ENCODE results near the gene PLG.
"Not testable (repeated sequence)": the region's sequence is repeated elsewhere in the genome, so short reads cannot be mapped to it uniquely, and the experiment has no call there.

PLG gene

DNA sequence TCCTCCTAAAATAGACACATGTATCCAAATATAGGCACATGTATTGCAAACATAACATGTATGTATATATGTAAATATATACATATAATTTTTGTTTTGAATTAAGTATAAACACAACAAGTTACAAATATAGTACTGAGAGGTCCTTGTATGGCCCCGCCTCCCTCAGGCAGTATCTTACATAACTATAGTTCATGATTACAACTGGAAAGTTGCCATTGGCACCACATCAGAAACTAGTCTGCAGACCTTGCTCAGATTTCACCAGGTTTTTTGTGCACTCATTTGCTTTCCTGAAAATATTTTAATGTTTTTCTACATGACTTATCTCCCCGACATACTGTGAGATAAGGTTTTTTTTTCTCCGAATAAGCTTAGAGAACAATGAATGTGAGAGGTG lies 5.2 kb upstream of the PLG start:
- FAIRE-seq; DNase-seq (ENCODE audit: extremely low spot score, insufficient read length, low read depth): not testable (repeated sequence)

DNA sequence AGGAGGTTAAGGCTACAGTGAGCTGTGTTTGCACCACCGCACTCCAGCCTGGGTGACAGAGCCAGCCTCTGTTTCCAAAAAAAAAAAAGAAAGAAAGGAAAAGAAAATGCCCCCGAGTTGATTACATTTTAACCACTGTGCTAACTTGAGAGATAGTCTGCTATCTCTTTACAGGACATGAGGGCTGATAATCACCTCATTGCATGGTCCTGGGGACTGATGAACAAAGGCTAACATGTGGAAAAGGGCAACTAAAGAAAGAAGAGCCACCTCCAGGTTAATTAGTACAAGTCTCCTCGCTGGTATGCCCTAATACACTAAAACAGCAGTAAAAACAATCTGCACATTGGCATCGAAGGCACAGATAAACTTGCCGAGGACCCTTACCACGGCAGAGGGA lies 4.2 kb upstream of the PLG start:
- DNase-seq (ENCODE audit: extremely low spot score, insufficient read length, low read depth) (no peak), FAIRE-seq (no peak)

DNA sequence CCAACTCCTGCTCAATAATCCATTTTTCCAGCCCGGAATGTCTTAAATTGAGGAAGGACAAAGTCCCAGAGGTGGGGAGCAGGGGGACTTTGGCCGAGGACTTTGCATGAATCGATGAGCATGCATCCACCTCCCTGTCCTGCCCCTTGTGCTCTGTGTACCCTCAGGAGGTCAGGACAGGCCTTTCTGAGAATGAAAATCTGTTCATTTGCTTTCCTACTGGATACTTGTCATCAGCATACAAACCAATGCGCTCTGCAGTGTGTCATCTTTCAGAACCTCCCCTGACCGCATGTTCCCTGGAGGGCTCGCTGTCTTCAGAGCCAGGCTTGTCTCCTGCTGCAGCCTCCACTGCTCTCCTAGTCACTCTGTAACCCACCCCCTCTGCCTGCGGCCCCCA lies 2.6 kb downstream of the PLG start:
- DNase-seq (ENCODE audit: extremely low spot score, insufficient read length, low read depth); FAIRE-seq: not testable (repeated sequence)

DNA sequence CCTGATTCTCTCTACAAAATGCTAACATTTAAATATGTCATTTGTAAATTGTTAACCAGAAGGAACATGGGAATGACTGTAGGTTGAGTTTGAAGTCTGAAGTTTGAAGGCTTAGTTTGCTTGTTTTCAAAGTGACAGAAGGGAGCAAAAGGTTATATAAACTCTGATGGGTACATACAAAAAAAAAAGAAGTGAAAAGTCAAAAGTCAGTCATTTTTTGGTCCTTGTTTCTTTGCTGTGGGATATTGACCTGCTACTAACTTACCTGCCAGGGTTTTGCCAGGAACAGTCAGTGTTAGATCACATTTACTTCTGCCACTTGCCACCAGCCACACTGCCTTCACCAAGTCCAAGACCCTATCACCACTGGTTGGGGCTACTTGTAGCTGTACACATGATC lies 6.9 kb downstream of the PLG start:
- FAIRE-seq; DNase-seq (ENCODE audit: extremely low spot score, insufficient read length, low read depth): not testable (repeated sequence)

DNA sequence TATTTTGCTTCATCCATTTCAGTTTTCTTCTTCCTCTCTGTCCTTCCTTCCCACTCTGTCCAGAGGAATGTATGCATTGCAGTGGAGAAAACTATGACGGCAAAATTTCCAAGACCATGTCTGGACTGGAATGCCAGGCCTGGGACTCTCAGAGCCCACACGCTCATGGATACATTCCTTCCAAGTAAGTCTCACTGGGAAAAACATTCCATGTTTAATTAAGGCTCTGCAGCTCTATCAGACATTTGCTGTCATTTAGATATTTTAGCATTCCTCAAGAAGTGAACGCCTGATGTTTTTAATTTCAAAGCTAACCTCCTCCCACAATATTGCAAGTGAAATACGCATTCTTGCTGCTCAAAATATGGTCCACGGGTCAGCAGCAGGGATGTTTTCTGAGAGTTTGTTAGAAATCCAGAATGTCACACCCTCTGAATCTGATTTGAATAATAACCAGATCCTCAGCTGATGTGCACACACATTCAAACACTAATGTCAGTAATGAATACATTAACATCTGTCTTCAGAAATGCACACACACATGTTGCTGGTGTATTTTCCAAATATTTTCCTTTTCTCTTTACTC lies 12.8 kb downstream of the PLG start:
- no peak for FAIRE-seq

DNA sequence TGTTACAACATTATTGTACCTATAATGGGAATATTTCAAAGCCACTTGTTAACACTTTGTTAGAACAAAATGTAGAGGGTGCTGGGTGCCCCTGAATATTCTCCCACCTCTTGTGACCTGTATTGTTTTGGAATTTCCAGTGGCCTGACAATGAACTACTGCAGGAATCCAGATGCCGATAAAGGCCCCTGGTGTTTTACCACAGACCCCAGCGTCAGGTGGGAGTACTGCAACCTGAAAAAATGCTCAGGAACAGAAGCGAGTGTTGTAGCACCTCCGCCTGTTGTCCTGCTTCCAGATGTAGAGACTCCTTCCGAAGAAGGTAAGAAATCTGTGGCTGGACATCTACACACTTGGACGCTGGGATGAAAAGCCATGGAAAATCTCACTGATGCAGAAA lies 28.9 kb downstream of the PLG start:
- FAIRE-seq (no peak), DNase-seq (ENCODE audit: extremely low spot score, insufficient read length, low read depth) (no peak)

More for the DNA sequence above, 12.8 kb downstream of the PLG start:
- DNase-seq (ENCODE audit: extremely low spot score, insufficient read length, low read depth): no peak

DNA sequence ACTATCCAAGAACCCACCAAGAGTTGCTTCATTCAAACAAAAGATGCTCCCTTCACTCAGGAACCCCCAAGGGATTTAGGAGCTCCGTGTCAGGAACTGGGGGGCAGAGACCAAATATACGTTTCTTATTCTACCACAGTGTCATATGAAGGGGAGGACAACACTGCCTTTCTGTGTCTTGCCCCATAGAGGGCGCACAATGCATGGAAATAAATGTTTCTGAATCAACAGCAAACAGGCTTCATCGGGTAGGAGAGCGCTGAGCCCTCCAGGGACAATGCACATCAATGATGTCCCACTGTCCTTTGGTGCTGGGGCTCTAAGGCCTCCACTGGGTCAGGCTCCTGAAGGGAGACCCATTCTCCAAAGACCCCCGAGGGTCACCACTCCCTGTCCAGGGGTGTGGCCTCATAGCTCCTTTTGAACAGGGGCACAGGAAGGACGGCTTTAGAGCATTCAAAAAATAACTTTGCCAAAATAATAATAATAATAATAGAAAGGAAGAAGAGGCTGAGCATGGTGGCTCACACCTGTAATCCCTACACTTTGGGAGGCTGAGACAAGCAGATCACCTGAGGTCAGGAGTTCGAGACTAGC lies 31.1 kb downstream of the PLG start:
- DNase-seq (ENCODE audit: extremely low spot score, insufficient read length, low read depth) (peak; percentile 17), FAIRE-seq (peak; percentile 70)

DNA sequence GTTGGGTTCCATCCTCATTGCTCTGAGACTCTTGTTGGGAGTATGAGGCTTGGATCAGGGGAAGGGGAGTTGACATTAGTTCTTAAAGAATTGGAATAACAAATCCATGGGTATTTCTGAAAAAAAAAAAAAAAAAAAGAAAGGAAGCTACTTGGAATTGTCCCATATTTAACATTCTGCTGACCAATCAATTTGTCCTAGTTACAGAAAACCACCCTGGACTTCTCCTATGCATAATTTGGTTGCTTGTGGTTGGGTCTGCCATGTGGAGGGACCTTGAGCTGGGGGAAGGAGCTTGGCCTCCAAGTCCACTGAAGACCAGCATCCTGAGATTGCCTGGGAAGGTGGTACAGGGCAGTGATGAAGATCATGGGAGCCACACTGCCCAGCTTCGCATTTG lies 32.6 kb downstream of the PLG start:
- FAIRE-seq (no peak), DNase-seq (ENCODE audit: extremely low spot score, insufficient read length, low read depth) (no peak)

DNA sequence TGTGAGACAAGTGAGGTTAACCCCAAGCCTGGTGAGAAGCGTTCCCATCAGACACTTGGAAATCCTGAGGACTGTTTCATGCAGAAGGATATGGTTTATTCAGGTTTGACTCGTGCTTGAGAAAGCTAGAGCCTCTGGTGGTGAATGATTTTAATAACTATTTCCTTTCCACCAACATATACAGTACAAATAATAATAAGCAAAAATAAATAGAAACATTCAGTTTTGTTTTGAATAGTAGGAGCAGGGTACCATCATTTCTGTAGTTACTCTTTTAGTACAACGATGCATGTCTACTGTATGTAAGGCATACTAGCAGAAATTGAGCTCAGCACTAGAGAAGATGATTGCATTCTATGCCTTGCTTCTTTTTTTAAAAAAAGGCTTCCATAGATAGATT lies 33.5 kb downstream of the PLG start:
- FAIRE-seq: peak; percentile 60
- DNase-seq (ENCODE audit: extremely low spot score, insufficient read length, low read depth): peak; percentile 7

DNA sequence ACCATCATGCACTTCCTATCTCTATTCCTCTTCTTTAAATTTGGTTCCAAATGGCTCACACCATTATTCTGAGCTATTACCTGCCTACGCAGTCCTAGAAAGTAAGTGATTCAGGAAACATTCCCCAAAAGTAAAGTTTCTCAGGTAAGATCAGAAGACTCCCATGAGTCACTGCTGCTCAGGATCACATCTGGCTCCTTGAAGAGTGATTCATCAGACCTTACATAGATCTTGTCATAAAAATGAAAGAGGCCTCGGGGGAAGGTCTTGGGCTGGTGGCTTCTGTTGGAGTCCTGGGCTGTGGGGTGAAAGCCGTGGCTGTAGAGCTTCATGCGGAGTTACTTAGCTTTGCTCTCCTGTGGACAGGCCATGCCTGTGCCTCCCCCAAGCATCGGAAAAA lies 35.9 kb downstream of the PLG start:
- DNase-seq (ENCODE audit: extremely low spot score, insufficient read length, low read depth): no peak
- no peak for FAIRE-seq

DNA sequence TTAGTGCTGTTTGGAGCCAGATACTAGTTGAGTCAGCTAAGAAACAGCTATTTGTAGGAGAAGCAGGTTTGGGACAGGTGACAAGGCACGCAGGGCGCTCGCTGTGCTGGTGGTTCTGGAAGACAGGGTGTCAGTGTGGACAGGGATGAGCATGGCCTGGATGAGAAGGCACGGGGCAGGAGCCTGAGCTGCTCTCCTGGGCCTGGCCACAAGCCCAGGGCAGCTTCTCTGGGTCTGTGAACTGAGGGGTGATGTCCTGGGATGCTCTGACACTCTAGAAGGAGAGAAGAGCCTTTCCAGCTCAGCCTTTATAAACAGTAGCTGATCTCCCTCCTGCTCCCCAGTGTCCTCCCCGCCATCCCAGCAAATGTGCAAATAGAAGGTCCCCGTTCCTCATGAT lies 37.9 kb downstream of the PLG start:
- no peak for FAIRE-seq

DNA sequence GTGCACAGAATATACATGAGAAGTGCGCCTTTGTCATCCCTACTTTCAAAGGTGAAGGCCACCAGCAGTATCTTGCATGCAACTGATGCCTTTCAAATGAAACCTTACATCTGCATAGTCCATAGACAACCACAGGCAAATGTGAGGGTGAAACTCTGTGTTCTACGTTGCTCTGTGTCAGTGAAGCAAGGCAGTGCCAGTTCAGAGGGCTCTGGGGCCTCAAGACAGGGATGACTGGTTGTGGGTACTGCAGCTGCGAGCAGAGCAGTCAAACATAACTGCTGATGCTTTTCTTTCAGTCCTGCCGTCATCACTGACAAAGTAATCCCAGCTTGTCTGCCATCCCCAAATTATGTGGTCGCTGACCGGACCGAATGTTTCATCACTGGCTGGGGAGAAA lies 39.0 kb downstream of the PLG start:
- FAIRE-seq: peak; percentile 97
- DNase-seq (ENCODE audit: extremely low spot score, insufficient read length, low read depth): not testable (repeated sequence)

More for the DNA sequence above, 37.9 kb downstream of the PLG start:
- no peak for DNase-seq (ENCODE audit: extremely low spot score, insufficient read length, low read depth)

DNA sequence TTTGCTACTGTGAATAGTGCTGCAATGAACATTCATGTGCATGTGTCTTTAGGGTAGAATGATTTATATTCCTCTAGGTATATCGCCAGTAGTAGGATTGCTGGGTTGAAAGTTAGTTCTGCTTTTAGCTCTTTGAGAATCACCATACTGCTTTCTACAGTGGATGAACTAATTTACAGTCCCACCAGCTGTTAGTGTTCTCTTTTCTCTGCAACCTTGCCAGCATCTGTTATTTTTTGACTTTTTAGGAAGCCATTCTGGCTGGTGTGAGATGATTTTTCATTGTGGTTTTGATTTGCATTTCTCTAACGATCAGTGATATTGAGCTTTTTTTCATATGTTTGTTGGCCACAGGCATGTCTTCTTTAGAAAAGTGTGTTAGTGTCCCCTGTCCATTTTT lies 40.0 kb downstream of the PLG start:
- FAIRE-seq: peak; percentile 82
- DNase-seq (ENCODE audit: extremely low spot score, insufficient read length, low read depth): no peak

DNA sequence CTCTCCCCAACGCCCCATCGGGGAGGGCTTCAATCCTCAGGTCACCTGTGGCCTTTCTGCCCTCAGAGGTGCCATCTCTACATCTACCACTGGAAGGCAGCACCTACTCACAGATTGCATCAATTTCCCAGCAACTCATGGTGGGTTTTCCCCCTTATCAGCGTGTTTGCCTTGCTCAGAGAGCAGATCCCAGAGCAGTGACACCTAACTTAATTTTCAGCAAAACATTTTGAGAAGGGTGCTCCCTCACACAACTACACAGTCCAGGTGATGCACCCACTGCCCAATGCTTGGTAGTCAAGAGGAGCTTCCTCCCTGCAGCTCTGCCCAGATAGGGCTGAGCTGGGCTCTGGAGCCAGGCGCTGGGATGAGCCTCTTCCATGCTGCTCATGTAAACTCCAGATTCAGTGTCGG lies 48.2 kb downstream of the PLG start:
- FAIRE-seq (peak; percentile 84), DNase-seq (ENCODE audit: extremely low spot score, insufficient read length, low read depth) (no peak)

DNA sequence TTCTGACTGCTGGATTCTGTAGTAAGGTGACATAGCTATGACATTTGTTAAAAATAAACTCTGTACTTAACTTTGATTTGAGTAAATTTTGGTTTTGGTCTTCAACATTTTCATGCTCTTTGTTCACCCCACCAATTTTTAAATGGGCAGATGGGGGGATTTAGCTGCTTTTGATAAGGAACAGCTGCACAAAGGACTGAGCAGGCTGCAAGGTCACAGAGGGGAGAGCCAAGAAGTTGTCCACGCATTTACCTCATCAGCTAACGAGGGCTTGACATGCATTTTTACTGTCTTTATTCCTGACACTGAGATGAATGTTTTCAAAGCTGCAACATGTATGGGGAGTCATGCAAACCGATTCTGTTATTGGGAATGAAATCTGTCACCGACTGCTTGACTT lies 51.2 kb downstream of the PLG start:
- DNase-seq (ENCODE audit: extremely low spot score, insufficient read length, low read depth); FAIRE-seq: not testable (repeated sequence)

DNA sequence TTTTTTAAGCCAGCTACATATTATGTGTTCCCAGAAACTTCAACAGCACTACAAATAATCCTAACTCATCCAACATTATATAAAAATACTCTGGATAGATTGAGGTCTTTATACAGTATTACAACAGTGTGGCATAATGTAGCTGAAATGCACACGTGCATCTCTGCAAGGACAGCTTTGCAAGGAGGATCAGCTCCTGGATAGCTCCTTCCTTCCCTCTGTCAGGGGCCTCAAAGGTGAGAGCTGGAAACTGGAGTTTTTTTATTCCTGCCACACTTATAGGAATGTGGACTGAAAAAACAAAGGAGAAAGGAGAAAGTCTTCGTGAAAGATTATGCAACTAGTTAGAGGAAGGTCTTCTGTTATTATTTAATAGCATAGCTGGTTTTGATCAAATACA lies 53.1 kb downstream of the PLG start:
- FAIRE-seq: no peak
- no peak for DNase-seq (ENCODE audit: extremely low spot score, insufficient read length, low read depth)

DNA sequence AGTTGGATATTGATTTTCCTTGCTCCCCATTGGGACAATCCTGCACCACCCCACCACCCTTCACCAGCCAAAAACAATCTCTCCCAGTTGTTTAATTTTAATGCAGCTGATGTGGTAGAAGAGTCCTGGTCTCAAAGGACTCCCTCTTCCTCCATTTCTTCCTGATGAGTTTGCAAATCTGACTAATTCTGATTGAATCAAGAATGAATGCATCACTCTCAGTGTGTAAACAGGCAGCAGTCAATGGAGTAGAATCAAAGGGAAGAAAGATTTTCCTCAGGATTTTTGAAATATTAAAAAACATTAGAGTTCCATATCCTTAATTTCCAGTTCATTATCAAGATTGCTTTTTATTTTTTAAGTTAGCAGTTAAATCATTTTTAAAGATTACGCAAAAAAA lies 54.0 kb downstream of the PLG start:
- DNase-seq (ENCODE audit: extremely low spot score, insufficient read length, low read depth) (no peak), FAIRE-seq (no peak)

DNA sequence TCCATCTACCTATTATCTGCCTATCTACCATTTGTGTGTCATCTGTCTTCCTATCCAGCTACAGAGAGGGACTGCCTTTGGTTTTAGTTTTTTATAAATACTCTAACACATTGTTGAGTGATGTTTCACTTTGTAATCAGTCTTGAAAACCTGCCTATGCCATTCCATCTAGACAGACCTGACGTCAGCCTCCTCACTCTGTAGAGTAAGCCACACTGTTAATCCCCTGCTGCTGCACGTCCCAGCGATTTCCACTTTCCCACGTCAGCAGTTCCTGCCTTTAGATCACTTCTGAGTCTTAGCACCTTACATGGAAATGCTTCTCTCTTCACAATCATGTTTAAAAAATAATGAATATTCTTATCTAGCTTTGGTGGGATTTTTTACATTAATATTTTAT lies 54.8 kb downstream of the PLG start:
- FAIRE-seq (no peak), DNase-seq (ENCODE audit: extremely low spot score, insufficient read length, low read depth) (no peak)

DNA sequence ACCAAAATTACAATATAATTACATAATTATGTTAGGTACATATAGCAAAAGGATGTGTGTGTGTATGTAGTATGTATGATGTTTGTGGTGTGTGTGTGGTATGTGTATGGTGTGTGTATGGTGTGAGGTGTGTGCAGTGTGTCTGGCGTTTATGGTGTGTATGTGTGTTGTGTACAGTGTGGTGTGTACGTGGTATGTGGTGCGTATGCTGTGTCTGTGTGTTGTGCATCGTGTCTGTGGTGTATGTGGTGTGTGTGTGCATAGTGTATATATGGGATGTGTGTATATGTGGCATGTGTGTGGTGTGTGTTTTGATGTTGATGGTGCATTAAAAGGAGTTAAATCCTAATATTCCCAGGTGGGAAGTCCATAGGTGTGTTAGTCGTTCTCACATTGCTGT lies 62.8 kb downstream of the PLG start:
- no peak for FAIRE-seq

DNA sequence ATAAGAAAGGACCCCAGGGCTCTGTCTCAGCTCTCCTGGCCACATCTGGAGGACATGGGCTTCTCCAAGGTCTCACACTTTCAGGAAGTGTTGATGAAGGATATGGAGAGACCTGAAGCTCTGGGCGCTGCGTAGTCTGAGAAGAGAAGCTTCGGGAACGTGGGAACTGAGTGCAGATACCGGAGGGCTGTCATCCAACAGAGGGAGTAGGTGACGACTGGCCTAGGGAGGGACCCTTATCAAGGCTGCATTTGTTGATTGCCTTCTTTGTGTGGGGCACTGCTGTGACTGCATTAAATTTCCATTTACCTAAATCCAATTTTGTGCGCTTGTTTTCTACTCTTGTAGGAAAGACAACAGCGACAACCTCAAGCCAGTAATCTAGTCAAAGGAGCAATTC lies 63.4 kb downstream of the PLG start:
- DNase-seq (ENCODE audit: extremely low spot score, insufficient read length, low read depth) (no peak), FAIRE-seq (no peak)

More for the DNA sequence above, 62.8 kb downstream of the PLG start:
- no peak for DNase-seq (ENCODE audit: extremely low spot score, insufficient read length, low read depth)

DNA sequence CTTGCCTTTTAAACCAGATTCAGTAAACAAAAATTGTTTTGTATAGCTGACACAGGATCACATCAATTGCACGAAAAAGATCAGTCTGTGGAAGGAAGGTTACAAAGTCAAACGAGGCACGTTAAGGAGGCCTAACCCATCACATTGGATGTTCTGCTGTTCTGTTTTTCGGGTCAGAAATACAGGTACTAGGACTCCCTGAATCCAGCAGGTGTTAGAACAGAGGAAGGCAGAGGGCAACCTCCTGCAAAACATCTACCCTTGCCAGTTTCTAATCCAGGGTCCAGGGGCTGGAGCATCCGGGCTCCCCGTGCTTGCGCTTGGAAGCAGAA lies 64.6 kb downstream of the PLG start:
- no peak for FAIRE-seq
- no peak for DNase-seq (ENCODE audit: extremely low spot score, insufficient read length, low read depth)

DNA sequence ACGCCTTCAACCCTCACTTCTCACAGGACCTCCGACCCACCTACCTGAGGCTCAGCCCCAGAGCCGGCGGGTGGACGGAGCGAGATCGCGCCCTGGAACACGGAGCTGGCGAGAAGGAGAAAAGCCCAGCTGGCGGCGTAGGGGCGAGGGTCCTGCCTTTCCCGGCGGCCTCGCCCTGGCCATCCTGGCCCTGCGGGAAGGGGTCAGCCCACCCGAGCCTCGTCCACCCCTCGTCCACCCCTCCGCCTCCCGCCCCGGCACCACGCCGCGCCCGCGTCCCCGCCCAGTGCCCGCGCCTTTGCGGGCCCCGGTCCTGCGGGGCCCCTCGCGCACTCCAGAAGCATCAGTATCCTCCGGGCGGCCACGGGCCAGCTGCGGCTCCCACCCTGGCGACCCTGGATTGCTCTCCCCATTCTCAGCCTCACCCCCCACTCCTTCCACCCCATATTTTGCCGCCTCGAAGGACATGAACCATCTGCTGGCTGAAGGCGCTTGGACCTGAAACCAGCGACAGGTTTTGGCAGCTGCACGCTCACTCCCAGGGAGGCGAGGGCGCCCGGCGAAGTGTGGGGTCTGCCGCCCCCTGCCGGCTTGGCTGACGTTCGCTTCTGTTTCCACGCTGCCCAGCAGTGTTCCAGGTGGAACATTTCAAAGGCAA lies 65.1 kb downstream of the PLG start:
- DNase-seq (ENCODE audit: extremely low spot score, insufficient read length, low read depth) (peak; percentile 65), FAIRE-seq (peak; percentile 71)
